B cell (primary cell): ENCODE data around the gene NRP1. TPM values are rescaled to one million over a fixed set of nuclear protein-coding genes. Genes with fewer than 3 reads are reported as not detected.

Experiments
- ATAC-seq: fragments of 200-7000 bp; cut with Tn5 transposase; one replicate; pipeline ENCODE4 v1.10.0; 2021; ENCODE audit warnings: low read depth, mild to moderate bottlenecking, moderate number of reproducible peaks, moderate library complexity
- CTCF ChIA-PET: fragments of 350-600 bp; sonication (Branson Sonifier 250); formaldehyde crosslinking; loops from one replicate; lab custom pipeline; 2021; ENCODE audit warnings: antibody characterized with exemption, inconsistent platforms; lab: Charles Lee
- POLR2A ChIA-PET: fragments of 350-600 bp; sonication (Branson Sonifier 250); formaldehyde crosslinking; loops from one replicate; lab custom pipeline; 2021; ENCODE audit warnings: antibody characterized with exemption; lab: Charles Lee
- DNase-seq: peaks from one replicate; pipeline ENCODE4 v3.0.0; 2013
- H2AFZ ChIP-seq: 2 replicates; pipeline ENCODE4 v1.6.1; 2012; ENCODE audit warnings: mild to moderate bottlenecking, low read depth, low read length; ENCODE audit not compliant: insufficient read depth, poor library complexity, severe bottlenecking
- H3K27ac ChIP-seq, 2 donors: 1 replicate in 1 of 2; 2 replicates in 1 of 2; pipeline ENCODE4 v1.5.1; 2012 to 2013; ENCODE audit warnings: low read length in 2 of 2, mild to moderate bottlenecking in 2 of 2, moderate library complexity in 1 of 2
- H3K27me3 ChIP-seq, 4 experiments: fragments of 200-600 bp in 1 of 4; sonication (generic) in 1 of 4; replicated peaks in 1 of 4; 1 replicate in 2 of 4; 2 replicates in 2 of 4; pipeline versions ENCODE4 v1.6.1 to v1.7.0; 2013 to 2016; ENCODE audit warnings: low read length in 3 of 4, mild to moderate bottlenecking in 2 of 4, mixed read lengths in 1 of 4, moderate library complexity in 1 of 4; ENCODE audit not compliant: insufficient read depth in 4 of 4, control insufficient read depth in 3 of 4; ENCODE audit errors: control extremely low read depth in 1 of 4
- H3K36me3 ChIP-seq, 2 experiments: replicated peaks in 1 of 2; 1 replicate in 1 of 2; 2 replicates in 1 of 2; pipeline versions ENCODE4 v1.6.1 to v1.7.1; 2013; ENCODE audit warnings: low read length in 1 of 2; ENCODE audit not compliant: insufficient read depth in 2 of 2, control insufficient read depth in 1 of 2; ENCODE audit errors: control extremely low read depth in 1 of 2, extremely low read depth in 1 of 2
- H3K4me1 ChIP-seq, 2 donors: fragments of 200-600 bp in 1 of 2; sonication (generic) in 1 of 2; 1 replicate in 1 of 2; 2 replicates in 1 of 2; pipeline versions ENCODE4 v1.5.1 to v1.6.1; 2013 to 2017; ENCODE audit warnings: low read length in 2 of 2; ENCODE audit not compliant: control insufficient read depth in 2 of 2, insufficient read depth in 2 of 2
- H3K4me2 ChIP-seq: replicated peaks from 2 replicates; pipeline ENCODE3; 2012; ENCODE audit warnings: mild to moderate bottlenecking, low read depth, low read length; ENCODE audit not compliant: poor library complexity, severe bottlenecking
- H3K4me3 ChIP-seq, 5 experiments: fragments of 200-600 bp in 1 of 5; sonication (generic) in 1 of 5; 1 replicate in 3 of 5; 2 replicates in 2 of 5; pipeline versions ENCODE4 v1.5.1 to v1.7.0; 2011 to 2016; ENCODE audit warnings: low read length in 4 of 5, mild to moderate bottlenecking in 4 of 5, low read depth in 2 of 5, control low read depth in 1 of 5, moderate library complexity in 1 of 5; ENCODE audit not compliant: insufficient read depth in 1 of 5; ENCODE audit errors: control extremely low read depth in 1 of 5, extremely low read depth in 1 of 5
- H3K79me2 ChIP-seq: fragments of 200-600 bp; sonication (generic); one replicate; pipeline ENCODE4 v1.6.0; 2016; ENCODE audit warnings: low read length; ENCODE audit not compliant: control insufficient read depth, insufficient read depth
- H3K9ac ChIP-seq: fragments of 200-600 bp; sonication (generic); 2 replicates; pipeline ENCODE4 v1.6.1; 2017; ENCODE audit warnings: mild to moderate bottlenecking, low read length, moderate library complexity
- H3K9me3 ChIP-seq, 3 donors: one replicate each; pipeline versions ENCODE4 v1.6.1 to v1.7.1; 2013; ENCODE audit warnings: low read length in 2 of 3; ENCODE audit not compliant: control insufficient read depth in 2 of 3, insufficient read depth in 1 of 3; ENCODE audit errors: control extremely low read depth in 1 of 3
- H4K20me1 ChIP-seq: 2 replicates; pipeline ENCODE4 v1.6.0; 2012; ENCODE audit warnings: mild to moderate bottlenecking, low read length; ENCODE audit not compliant: insufficient read depth, control insufficient read depth, poor library complexity, severe bottlenecking
- H3K27ac Mint-ChIP-seq: one replicate; pipeline ENCODE4 v1.8.0; 2021; ENCODE audit warnings: mixed read lengths
- H3K27me3 Mint-ChIP-seq: one replicate; pipeline ENCODE4 v1.8.0; 2021; ENCODE audit warnings: mixed read lengths
- H3K4me1 Mint-ChIP-seq: one replicate; pipeline ENCODE4 v1.8.0; 2021; ENCODE audit warnings: mixed read lengths
- H3K4me3 Mint-ChIP-seq: one replicate; pipeline ENCODE4 v1.8.0; 2021; ENCODE audit warnings: mixed read lengths
- H3K9me3 Mint-ChIP-seq: one replicate; pipeline ENCODE4 v1.8.0; 2022; ENCODE audit warnings: mixed read lengths; ENCODE audit not compliant: insufficient read depth
- CTCF ChIP-seq: fragments of 200-600 bp; IDR thresholded peaks from one replicate; pipeline ENCODE4 v1.8.0; 2022; ENCODE audit warnings: antibody characterized with exemption, mild to moderate bottlenecking
- EZH2 ChIP-seq: IDR thresholded peaks from 2 replicates; pipeline ENCODE4 v1.6.1; 2012; ENCODE audit warnings: borderline replicate concordance, low read depth, mild to moderate bottlenecking, moderate library complexity, low read length; ENCODE audit not compliant: insufficient read depth, poor library complexity, severe bottlenecking
- WGBS: methylation state at CpG from one replicate; pipeline ENCODE4 v1.1.5; 2013; ENCODE audit warnings: missing lambda C conversion rate; ENCODE audit not compliant: insufficient coverage; 5-methylcytosine and 5-hydroxymethylcytosine counted together
- intact Hi-C: fragments of 100-400 bp; cut with micrococcal nuclease; formaldehyde crosslinking; loops from one replicate; pipeline ENCODE4 v1.10.0; 2022
- polyA plus RNA-seq: library from polyadenylated mRNA; depleted of rRNA; stranded (reverse); fragments of >200 nt; gene quantifications from 2 replicates; pipeline ENCODE4 v1.2.3, GENCODE V29; 2012
- total RNA-seq, 2 donors: library from RNA; stranded (reverse); fragments of 120-200 nt in 1 of 2; gene quantifications; 1 replicate in 1 of 2; 2 replicates in 1 of 2; pipeline versions ENCODE4 v1.2.3 to v1.2.4, GENCODE V29; 2013 to 2022

Gene NRP1
- total and polyA plus RNA-seq, 2 donors (not counting 1 experiment from before 2014, with no cell fraction given), result 0.34 TPM; not detected in 1

DNA sequence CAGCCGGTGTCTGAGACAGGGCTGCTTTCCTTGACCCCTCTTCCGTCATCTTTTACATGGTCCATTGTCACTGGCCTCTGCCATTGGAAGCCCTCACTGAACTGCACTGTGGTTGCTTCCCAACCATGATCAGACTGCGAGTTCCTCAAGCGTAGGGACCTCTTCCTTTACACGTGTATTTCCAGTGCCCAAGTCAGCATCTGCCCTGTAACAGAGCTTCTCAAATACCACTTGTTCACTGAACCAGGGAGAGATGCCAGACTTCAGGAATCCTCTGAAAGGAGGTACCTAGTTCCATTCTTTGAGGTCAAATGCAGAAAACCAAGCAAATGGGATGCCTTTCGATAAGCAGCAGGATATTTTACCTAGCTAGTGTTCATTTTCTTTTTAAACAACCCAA, 145.1 kb downstream of the NRP1 start:
- H3K4me2 ChIP-seq, result no peak overlapping the region
- no peaks in the 10 kb centered on the region for H3K9me3 ChIP-seq
- H3K4me1 Mint-ChIP-seq, result peaks cover 3% of the 10 kb centered on the region
- H3K27me3 ChIP-seq, result no peaks in the 10 kb centered on the region
- intact Hi-C loops, result no loop called here
- ChIA-PET POLR2A (no interaction called here), CTCF (interaction anchor here (0.5 kb wide), 1 partner anchor 160 kb away, joined by 3 read pairs; no protein-coding TSS in a partner anchor)
- no peak overlapping the region for H3K4me3 ChIP-seq
- H3K9me3 Mint-ChIP-seq, result no peaks in the 10 kb centered on the region
- WGBS, result 88% methylated on average over 6 of the region's 6 CpGs
- H3K9ac ChIP-seq, result no peak overlapping the region
- H3K4me3 Mint-ChIP-seq, result no peak overlapping the region
- peaks cover 23% of the 10 kb centered on the region for H3K27me3 Mint-ChIP-seq
- DNase-seq (no peak), ATAC-seq (no peak)
- H3K36me3 ChIP-seq, result no peaks in the 10 kb centered on the region
- TF ChIP-seq CTCF, result no peak
- no peak for TF ChIP-seq EZH2
- H3K79me2 ChIP-seq, result no peaks in the 10 kb centered on the region
- H3K4me1 ChIP-seq, result no peaks in the 10 kb centered on the region
- H3K27ac Mint-ChIP-seq, result no peak overlapping the region
- no peak overlapping the region for H2AFZ ChIP-seq
- no peak overlapping the region for H3K27ac ChIP-seq
- H4K20me1 ChIP-seq, result no peaks in the 10 kb centered on the region

DNA sequence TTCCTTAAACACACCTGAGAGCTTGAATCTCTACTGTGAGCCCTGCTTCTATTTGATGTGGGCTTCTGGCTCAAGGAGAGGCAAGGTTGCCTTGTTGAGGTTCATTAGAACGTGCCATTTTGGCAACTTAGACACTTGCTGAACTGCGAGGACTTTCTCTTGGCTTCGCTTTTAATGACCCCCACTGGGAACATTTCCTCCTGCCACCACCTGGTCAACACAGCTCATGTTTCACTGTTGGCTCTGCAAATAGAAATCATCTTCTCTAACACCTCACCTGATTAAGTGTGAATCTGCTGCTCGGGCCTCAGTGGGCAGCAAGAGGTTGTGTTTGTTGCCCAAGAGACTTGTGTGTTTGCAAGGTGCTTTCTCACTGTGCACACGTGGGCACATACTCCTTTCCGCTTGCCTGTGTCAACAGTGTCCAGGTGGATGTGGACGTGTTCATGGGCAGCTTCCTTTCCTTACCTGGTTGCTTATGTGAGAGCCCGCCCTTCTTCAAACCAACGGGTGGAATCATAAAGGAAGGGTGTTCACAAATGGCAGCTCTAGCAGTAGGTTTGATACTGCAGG, 147.0 kb downstream of the NRP1 start:
- POLR2A ChIA-PET, result no interaction called here
- intact Hi-C loops, result no loop called here
- Histone ChIP-seq H3K9me3 (no peaks in the 10 kb centered on the region), H3K27me3 (no peaks in the 10 kb centered on the region), H3K79me2 (no peaks in the 10 kb centered on the region), H3K27ac (no peak overlapping the region), H3K36me3 (no peaks in the 10 kb centered on the region), H2AFZ (no peak overlapping the region), H3K4me3 (no peak overlapping the region), H3K9ac (no peak overlapping the region), H3K4me2 (no peak overlapping the region), H3K4me1 (no peaks in the 10 kb centered on the region), H4K20me1 (no peaks in the 10 kb centered on the region)
- Mint-ChIP-seq H3K9me3 (no peaks in the 10 kb centered on the region), H3K27me3 (peaks cover 20% of the 10 kb centered on the region), H3K4me1 (no peaks in the 10 kb centered on the region), H3K4me3 (no peak overlapping the region), H3K27ac (no peak overlapping the region)
- CTCF ChIA-PET, result no interaction called here
- no peak for TF ChIP-seq EZH2
- no peak for TF ChIP-seq CTCF
- ATAC-seq, result no peak
- DNase-seq, result no peak
- WGBS, result 93% methylated on average over 6 of the region's 9 CpGs
